BE2C (cell line): ENCODE results near the gene NSD2.

Experiments used
- DNase-seq: peaks from one replicate; pipeline ENCODE4 v3.0.0-alpha.2; 2020
- H3K27me3 ChIP-seq: fragments of 250-450 bp; sonication (Bioruptor Pico); 2 replicates; pipeline ENCODE4 v1.5.1; 2020; ENCODE audit warnings: mild to moderate bottlenecking
- H3K36me3 ChIP-seq: fragments of 250-450 bp; sonication (Bioruptor Pico); 2 replicates; pipeline ENCODE4 v1.5.1; 2020; ENCODE audit warnings: mild to moderate bottlenecking
- H3K4me1 ChIP-seq: fragments of 250-450 bp; sonication (Bioruptor Pico); 2 replicates; pipeline ENCODE4 v1.5.1; 2020
- H3K4me3 ChIP-seq: 2 replicates; pipeline ENCODE4 v1.5.1; 2011; ENCODE audit warnings: low read depth, low read length
- H3K9me3 ChIP-seq: fragments of 250-450 bp; sonication (Bioruptor Pico); 2 replicates; pipeline ENCODE4 v1.5.1; 2020
- CTCF ChIP-seq: IDR thresholded peaks from 2 replicates; pipeline ENCODE4 v1.5.1; 2012; ENCODE audit warnings: mild to moderate bottlenecking, low read depth, low read length

The NSD2 gene

GRCh38 chr4:1953335-1953734, 82.1 kb downstream of the NSD2 start:
- peaks cover 78% of the 10 kb centered on the region for H3K36me3 ChIP-seq
- H3K4me1 ChIP-seq = no peaks in the 10 kb centered on the region
- no peaks in the 10 kb centered on the region for H3K27me3 ChIP-seq
- TF ChIP-seq CTCF = no peak
- no peak overlapping the region for H3K4me3 ChIP-seq
- DNase-seq = no peak
- H3K9me3 ChIP-seq = no peaks in the 10 kb centered on the region

- H3K36me3 ChIP-seq = peaks cover 89% of the 10 kb centered on the region
- no peaks in the 10 kb centered on the region for H3K27me3 ChIP-seq
- H3K9me3 ChIP-seq = no peaks in the 10 kb centered on the region
- no peak for DNase-seq
- TF ChIP-seq CTCF = no peak
- H3K4me3 ChIP-seq = no peak overlapping the region
- no peaks in the 10 kb centered on the region for H3K4me1 ChIP-seq
These were observed 85.4 kb downstream of the NSD2 start for GRCh38 chr4:1956631-1957030.

GRCh38 chr4:1958276-1959103, 87.3 kb downstream of the NSD2 start:
- Histone ChIP-seq H3K4me1 (no peaks in the 10 kb centered on the region), H3K36me3 (peaks cover 89% of the 10 kb centered on the region), H3K4me3 (no peak overlapping the region), H3K9me3 (no peaks in the 10 kb centered on the region), H3K27me3 (no peaks in the 10 kb centered on the region)
- DNase-seq = no peak
- no peak for TF ChIP-seq CTCF

GRCh38 chr4:1959104-1959384, 87.9 kb downstream of the NSD2 start:
- peaks cover 92% of the 10 kb centered on the region for H3K36me3 ChIP-seq
- no peaks in the 10 kb centered on the region for H3K4me1 ChIP-seq
- H3K4me3 ChIP-seq = no peak overlapping the region
- no peaks in the 10 kb centered on the region for H3K27me3 ChIP-seq
- no peak for DNase-seq
- no peak for TF ChIP-seq CTCF
- H3K9me3 ChIP-seq = no peaks in the 10 kb centered on the region

- Histone ChIP-seq H3K4me3 (no peak overlapping the region), H3K36me3 (peaks cover 91% of the 10 kb centered on the region), H3K27me3 (no peaks in the 10 kb centered on the region), H3K4me1 (no peaks in the 10 kb centered on the region), H3K9me3 (no peaks in the 10 kb centered on the region)
- no peak for TF ChIP-seq CTCF
- no peak for DNase-seq
These were observed 89.1 kb downstream of the NSD2 start for GRCh38 chr4:1960170-1960825.

GRCh38 chr4:1961038-1961437, 89.8 kb downstream of the NSD2 start:
- TF ChIP-seq CTCF = no peak

More at GRCh38 chr4:1961038-1961437, 89.8 kb downstream of the NSD2 start:
- H3K4me1 ChIP-seq = no peaks in the 10 kb centered on the region
- no peaks in the 10 kb centered on the region for H3K9me3 ChIP-seq
- H3K36me3 ChIP-seq = peaks cover 91% of the 10 kb centered on the region
- DNase-seq = no peak
- H3K27me3 ChIP-seq = no peaks in the 10 kb centered on the region
- H3K4me3 ChIP-seq = no peak overlapping the region
